ENCODE data around the gene RANBP9. TPM values are rescaled to one million over a fixed set of nuclear protein-coding genes. Genes with fewer than 3 reads are reported as not detected.

The RANBP9 gene
- total and polyA plus RNA-seq, 9 of the 15 experiments (the other 6 are each of a cell fraction or from before 2014, with no cell fraction given): 27.5 to 130 (median 61.5) TPM

DNA sequence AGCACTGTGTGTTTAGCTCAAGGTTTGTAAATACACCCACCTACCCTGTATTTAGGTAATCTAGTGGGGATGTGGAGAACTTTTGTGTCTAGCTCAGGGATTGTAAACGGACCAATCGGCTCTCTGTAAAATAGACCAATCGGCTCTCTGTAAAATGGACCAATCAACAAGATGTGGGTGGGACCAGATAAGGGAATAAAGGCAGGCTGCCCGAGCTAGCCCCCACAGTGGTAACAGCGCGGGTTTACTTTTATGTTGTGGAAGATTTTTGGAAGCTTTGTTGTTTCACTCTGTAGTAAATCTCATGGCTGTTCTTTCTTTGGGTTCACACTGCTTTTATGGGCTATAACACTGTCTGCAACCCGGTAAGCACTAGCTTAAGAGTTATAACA, 32.1 kb upstream of the RANBP9 start:
- Histone ChIP-seq H3K27me3 (ENCODE audit: control insufficient read depth in 2 of 2, insufficient read depth in 2 of 2, low read length in 2 of 2) (no peaks in the 10 kb centered on the region), H4K20me1 (replicated peaks; ENCODE audit: control insufficient read depth, insufficient read depth, low read length) (no peaks in the 10 kb centered on the region), H3K4me2 (ENCODE audit: insufficient read depth, low read length) (no peak overlapping the region), H3K4me3 (no peak overlapping the region), H3K9ac (ENCODE audit: insufficient read depth in 1 of 2, low read depth in 2 of 2, low read length in 2 of 2) (no peak overlapping the region), H3K79me2 (ENCODE audit: control insufficient read depth, insufficient read depth, low read length) (no peaks in the 10 kb centered on the region), H3K36me3 (ENCODE audit: control insufficient read depth, insufficient read depth, low read length) (no peaks in the 10 kb centered on the region), H3K9me3 (replicated peaks; ENCODE audit: control insufficient read depth, insufficient read depth, low read depth, low read length) (peaks cover 6% of the 10 kb centered on the region; the same call in 1 of the 2 replicates), H3K27ac (ENCODE audit: extremely low read depth, low read depth, low read length) (no peak overlapping the region), H3K4me1 (replicated peaks in 1 of 2; ENCODE audit: control insufficient read depth in 2 of 2, insufficient read depth in 2 of 2, low read length in 2 of 2) (peaks cover 0 to 5% of the 10 kb centered on the region in 2 experiments; a peak in 1 of 5 replicates), H2AFZ (ENCODE audit: low read depth, low read length) (peak overlapping the region; percentile 35; the same call in 1 of the 2 replicates), H3K9me1 (ENCODE audit: control insufficient read depth, insufficient read depth, low read length) (no peaks in the 10 kb centered on the region)
- ATAC-seq (no peak), DNase-seq (ENCODE audit: extremely low read depth in 1 of 4, low spot score in 3 of 4) (no peak), FAIRE-seq (no peak)
- intact Hi-C loops (cut with micrococcal nuclease) (no loop called here), in situ Hi-C loops (cut with MboI) (no loop called here)
- BruUV-seq (replicated peaks): no TSS peak
- POLR2A ChIA-PET: interaction anchor here (1.1 to 1.6 kb wide), 2 partner anchors 8 to 9 kb away, joined by 3 to 4 read pairs; no protein-coding TSS in a partner anchor
- TF ChIP-seq STAT5B (CRISPR knock-in tag; IDR thresholded peaks at IDR 0.05): no peak
- peak; percentile 74 for TF ChIP-seq NFYB (IDR thresholded peaks at IDR 0.05; ENCODE audit: extremely low read depth, insufficient read length)
- WGBS (ENCODE audit: insufficient coverage, low coverage, missing lambda C conversion rate): 71% methylated on average over 7 of the region's 7 CpGs
- CTCF ChIA-PET (ENCODE audit: low intra/inter-chr PET ratio): no interaction called here

- H3K4me2 ChIP-seq (ENCODE audit: insufficient read depth, low read length): no peak overlapping the region
- POLR2A ChIA-PET: interaction anchor here (1.1 to 1.6 kb wide), 2 partner anchors 8 to 9 kb away, joined by 3 to 4 read pairs; no protein-coding TSS in a partner anchor
These were observed 31.5 kb upstream of the RANBP9 start for GRCh38 chr6:13742961-13743735.

More at GRCh38 chr6:13742961-13743735, 31.5 kb upstream of the RANBP9 start:
- no peaks in the 10 kb centered on the region for H4K20me1 ChIP-seq (replicated peaks; ENCODE audit: control insufficient read depth, insufficient read depth, low read length)
- FAIRE-seq (no peak), DNase-seq (ENCODE audit: extremely low read depth in 1 of 4, low spot score in 3 of 4) (no peak), ATAC-seq (no peak)
- no peak overlapping the region for H3K9ac ChIP-seq (ENCODE audit: insufficient read depth in 1 of 2, low read depth in 2 of 2, low read length in 2 of 2)
- CTCF ChIA-PET (ENCODE audit: low intra/inter-chr PET ratio): no interaction called here
- intact Hi-C loops (cut with micrococcal nuclease): no loop called here
- no peak overlapping the region for H3K4me3 ChIP-seq
- no peaks in the 10 kb centered on the region for H3K9me1 ChIP-seq (ENCODE audit: control insufficient read depth, insufficient read depth, low read length)
- peaks cover 6% of the 10 kb centered on the region; the same call in 1 of the 2 replicates for H3K9me3 ChIP-seq (replicated peaks; ENCODE audit: control insufficient read depth, insufficient read depth, low read depth, low read length)
- no TSS peak for BruUV-seq (replicated peaks)
- TF ChIP-seq, protein P1, sequence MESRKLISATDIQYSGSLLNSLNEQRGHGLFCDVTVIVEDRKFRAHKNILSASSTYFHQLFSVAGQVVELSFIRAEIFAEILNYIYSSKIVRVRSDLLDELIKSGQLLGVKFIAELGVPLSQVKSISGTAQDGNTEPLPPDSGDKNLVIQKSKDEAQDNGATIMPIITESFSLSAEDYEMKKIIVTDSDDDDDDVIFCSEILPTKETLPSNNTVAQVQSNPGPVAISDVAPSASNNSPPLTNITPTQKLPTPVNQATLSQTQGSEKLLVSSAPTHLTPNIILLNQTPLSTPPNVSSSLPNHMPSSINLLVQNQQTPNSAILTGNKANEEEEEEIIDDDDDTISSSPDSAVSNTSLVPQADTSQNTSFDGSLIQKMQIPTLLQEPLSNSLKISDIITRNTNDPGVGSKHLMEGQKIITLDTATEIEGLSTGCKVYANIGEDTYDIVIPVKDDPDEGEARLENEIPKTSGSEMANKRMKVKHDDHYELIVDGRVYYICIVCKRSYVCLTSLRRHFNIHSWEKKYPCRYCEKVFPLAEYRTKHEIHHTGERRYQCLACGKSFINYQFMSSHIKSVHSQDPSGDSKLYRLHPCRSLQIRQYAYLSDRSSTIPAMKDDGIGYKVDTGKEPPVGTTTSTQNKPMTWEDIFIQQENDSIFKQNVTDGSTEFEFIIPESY (CRISPR knock-in tag; IDR thresholded peaks at IDR 0.05): peak; percentile 92
- TF ChIP-seq SAFB2 (IDR thresholded peaks at IDR 0.05; ENCODE audit: borderline replicate concordance, low read depth, low read length, severe bottlenecking) (no peak), E2F6 (IDR thresholded peaks at IDR 0.05; ENCODE audit: borderline replicate concordance in 1 of 2, extremely low read depth in 1 of 2, insufficient read depth in 1 of 2, insufficient read length in 1 of 2, low read depth in 1 of 2, low read length in 1 of 2, poor library complexity in 1 of 2, severe bottlenecking in 1 of 2) (no peak)
- TF ChIP-seq, protein P2, sequence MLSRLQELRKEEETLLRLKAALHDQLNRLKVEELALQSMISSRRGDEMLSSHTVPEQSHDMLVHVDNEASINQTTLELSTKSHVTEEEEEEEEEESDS (CRISPR knock-in tag; IDR thresholded peaks at IDR 0.05): no peak
- in situ Hi-C loops (cut with MboI): no loop called here
- no peak overlapping the region for H2AFZ ChIP-seq (ENCODE audit: low read depth, low read length)
- H3K36me3 ChIP-seq (ENCODE audit: control insufficient read depth, insufficient read depth, low read length): no peaks in the 10 kb centered on the region
- no peaks in the 10 kb centered on the region for H3K79me2 ChIP-seq (ENCODE audit: control insufficient read depth, insufficient read depth, low read length)
- peaks cover 0 to 5% of the 10 kb centered on the region in 2 experiments; a peak in 1 of 5 replicates for H3K4me1 ChIP-seq (replicated peaks in 1 of 2; ENCODE audit: control insufficient read depth in 2 of 2, insufficient read depth in 2 of 2, low read length in 2 of 2)
- H3K27ac ChIP-seq (ENCODE audit: extremely low read depth, low read depth, low read length): no peak overlapping the region
- 87% methylated on average over 32 of the region's 56 CpGs for WGBS (ENCODE audit: insufficient coverage, low coverage, missing lambda C conversion rate)
- H3K27me3 ChIP-seq (ENCODE audit: control insufficient read depth in 2 of 2, insufficient read depth in 2 of 2, low read length in 2 of 2): no peaks in the 10 kb centered on the region

Data from K562 (cell line).